ENCODE results near the gene MEOX1. TPM values are rescaled to one million over a fixed set of nuclear protein-coding genes. Genes with fewer than 3 reads are reported as not detected.

MEOX1 gene
- total RNA-seq, 1 experiment from 2014 or later = 0.21 TPM

DNA sequence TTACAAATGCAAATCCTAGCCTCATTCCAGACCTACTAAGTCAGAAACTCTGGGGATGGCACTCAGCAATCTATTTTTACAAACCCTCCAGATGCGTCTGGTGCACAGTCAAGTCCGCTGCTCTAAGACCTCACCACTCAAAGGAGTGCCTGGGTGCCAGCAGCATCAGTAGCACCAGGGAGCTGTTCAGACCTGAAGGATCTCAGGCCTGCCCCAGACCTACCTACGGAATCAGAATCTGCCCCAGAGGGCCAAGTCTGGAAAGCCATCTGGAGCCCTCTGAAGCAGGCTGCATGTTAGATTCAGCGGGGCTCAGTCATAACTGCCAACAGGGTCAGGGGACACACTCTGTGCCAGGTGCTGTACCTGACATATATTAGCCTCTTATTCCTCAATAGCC lies 17.6 kb downstream of the MEOX1 start:
- TF ChIP-seq, protein P1, sequence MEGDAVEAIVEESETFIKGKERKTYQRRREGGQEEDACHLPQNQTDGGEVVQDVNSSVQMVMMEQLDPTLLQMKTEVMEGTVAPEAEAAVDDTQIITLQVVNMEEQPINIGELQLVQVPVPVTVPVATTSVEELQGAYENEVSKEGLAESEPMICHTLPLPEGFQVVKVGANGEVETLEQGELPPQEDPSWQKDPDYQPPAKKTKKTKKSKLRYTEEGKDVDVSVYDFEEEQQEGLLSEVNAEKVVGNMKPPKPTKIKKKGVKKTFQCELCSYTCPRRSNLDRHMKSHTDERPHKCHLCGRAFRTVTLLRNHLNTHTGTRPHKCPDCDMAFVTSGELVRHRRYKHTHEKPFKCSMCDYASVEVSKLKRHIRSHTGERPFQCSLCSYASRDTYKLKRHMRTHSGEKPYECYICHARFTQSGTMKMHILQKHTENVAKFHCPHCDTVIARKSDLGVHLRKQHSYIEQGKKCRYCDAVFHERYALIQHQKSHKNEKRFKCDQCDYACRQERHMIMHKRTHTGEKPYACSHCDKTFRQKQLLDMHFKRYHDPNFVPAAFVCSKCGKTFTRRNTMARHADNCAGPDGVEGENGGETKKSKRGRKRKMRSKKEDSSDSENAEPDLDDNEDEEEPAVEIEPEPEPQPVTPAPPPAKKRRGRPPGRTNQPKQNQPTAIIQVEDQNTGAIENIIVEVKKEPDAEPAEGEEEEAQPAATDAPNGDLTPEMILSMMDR (IDR thresholded peaks at IDR 0.05) = no peak
- TF ChIP-seq, protein P2, sequence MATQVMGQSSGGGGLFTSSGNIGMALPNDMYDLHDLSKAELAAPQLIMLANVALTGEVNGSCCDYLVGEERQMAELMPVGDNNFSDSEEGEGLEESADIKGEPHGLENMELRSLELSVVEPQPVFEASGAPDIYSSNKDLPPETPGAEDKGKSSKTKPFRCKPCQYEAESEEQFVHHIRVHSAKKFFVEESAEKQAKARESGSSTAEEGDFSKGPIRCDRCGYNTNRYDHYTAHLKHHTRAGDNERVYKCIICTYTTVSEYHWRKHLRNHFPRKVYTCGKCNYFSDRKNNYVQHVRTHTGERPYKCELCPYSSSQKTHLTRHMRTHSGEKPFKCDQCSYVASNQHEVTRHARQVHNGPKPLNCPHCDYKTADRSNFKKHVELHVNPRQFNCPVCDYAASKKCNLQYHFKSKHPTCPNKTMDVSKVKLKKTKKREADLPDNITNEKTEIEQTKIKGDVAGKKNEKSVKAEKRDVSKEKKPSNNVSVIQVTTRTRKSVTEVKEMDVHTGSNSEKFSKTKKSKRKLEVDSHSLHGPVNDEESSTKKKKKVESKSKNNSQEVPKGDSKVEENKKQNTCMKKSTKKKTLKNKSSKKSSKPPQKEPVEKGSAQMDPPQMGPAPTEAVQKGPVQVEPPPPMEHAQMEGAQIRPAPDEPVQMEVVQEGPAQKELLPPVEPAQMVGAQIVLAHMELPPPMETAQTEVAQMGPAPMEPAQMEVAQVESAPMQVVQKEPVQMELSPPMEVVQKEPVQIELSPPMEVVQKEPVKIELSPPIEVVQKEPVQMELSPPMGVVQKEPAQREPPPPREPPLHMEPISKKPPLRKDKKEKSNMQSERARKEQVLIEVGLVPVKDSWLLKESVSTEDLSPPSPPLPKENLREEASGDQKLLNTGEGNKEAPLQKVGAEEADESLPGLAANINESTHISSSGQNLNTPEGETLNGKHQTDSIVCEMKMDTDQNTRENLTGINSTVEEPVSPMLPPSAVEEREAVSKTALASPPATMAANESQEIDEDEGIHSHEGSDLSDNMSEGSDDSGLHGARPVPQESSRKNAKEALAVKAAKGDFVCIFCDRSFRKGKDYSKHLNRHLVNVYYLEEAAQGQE (IDR thresholded peaks at IDR 0.05; ENCODE audit: insufficient read depth in 1 of 2, low read depth in 2 of 2, low read length in 1 of 2) = no peak
- no peak for TF ChIP-seq TCF7L2 (IDR thresholded peaks at IDR 0.05; ENCODE audit: low read depth, low read length)
- no peak for TF ChIP-seq SIN3A (IDR thresholded peaks at IDR 0.05; ENCODE audit: borderline replicate concordance, insufficient read depth, low read depth, low read length)
- TF ChIP-seq POLR2AphosphoS5 (IDR thresholded peaks at IDR 0.05; ENCODE audit: low read depth, low read length) = no peak
- ATAC-seq = no peak
- Histone ChIP-seq H3K4me1 (ENCODE audit: control insufficient read depth, insufficient read depth, low read length) (no peaks in the 10 kb centered on the region), H3K9me3 (ENCODE audit: control insufficient read depth, insufficient read depth, low read depth, low read length) (no peaks in the 10 kb centered on the region), H3K36me3 (ENCODE audit: control insufficient read depth, insufficient read depth, low read length) (no peaks in the 10 kb centered on the region), H3K27ac (ENCODE audit: low read length) (no peak overlapping the region), H3K4me3 (ENCODE audit: low read depth in 2 of 2, low read length in 2 of 2) (no peak overlapping the region), H3K27me3 (ENCODE audit: control insufficient read depth, insufficient read depth, low read length) (no peaks in the 10 kb centered on the region)
- POLR2A ChIA-PET = interaction anchor here (0.6 kb wide), 2 partner anchors 237 to 1050 kb away, joined by 3 to 6 read pairs; no protein-coding TSS in a partner anchor
- in situ Hi-C loops (cut with HindIII; ENCODE audit: low pct_unique_long_range_greater_than_20kb, low sequenced_read_pairs) (no loop called here), intact Hi-C loops (cut with micrococcal nuclease; ENCODE audit: unreplicated experiment) (no loop called here)
- BruUV-seq (replicated peaks) = no TSS peak
- no peak for DNase-seq (ENCODE audit: low read depth, low spot score)
- CTCF ChIA-PET = no interaction called here

DNA sequence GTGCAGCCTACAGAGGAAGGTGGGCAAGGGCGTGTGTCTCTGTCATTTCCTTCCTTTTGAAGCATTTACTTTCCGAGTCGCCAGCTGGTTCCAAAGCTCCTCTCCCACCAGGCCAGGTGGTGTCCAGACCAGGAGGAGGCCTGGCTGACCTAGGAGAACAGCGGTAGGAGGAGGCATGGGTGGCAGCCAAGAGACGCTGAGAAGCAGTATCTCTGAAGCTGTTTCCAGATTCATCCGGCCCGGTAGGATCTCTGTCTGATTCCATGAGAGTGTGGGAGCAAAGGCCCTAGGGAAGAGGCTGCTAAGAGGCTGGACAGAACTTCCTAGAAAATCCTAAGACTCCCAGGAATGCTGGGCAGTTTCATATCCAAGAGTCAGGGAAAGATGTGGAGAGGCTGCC lies 20.3 kb downstream of the MEOX1 start:
- ATAC-seq (no peak), DNase-seq (ENCODE audit: low read depth, low spot score) (no peak)
- Histone ChIP-seq H3K9me3 (ENCODE audit: control insufficient read depth, insufficient read depth, low read depth, low read length) (no peaks in the 10 kb centered on the region), H3K4me3 (ENCODE audit: low read depth in 2 of 2, low read length in 2 of 2) (no peak overlapping the region), H3K27ac (ENCODE audit: low read length) (no peak overlapping the region), H3K4me1 (ENCODE audit: control insufficient read depth, insufficient read depth, low read length) (no peaks in the 10 kb centered on the region), H3K27me3 (ENCODE audit: control insufficient read depth, insufficient read depth, low read length) (no peaks in the 10 kb centered on the region), H3K36me3 (ENCODE audit: control insufficient read depth, insufficient read depth, low read length) (no peaks in the 10 kb centered on the region)
- TF ChIP-seq, protein P1 (IDR thresholded peaks at IDR 0.05) = no peak
- TF ChIP-seq POLR2AphosphoS5 (IDR thresholded peaks at IDR 0.05; ENCODE audit: low read depth, low read length) (no peak), SIN3A (IDR thresholded peaks at IDR 0.05; ENCODE audit: borderline replicate concordance, insufficient read depth, low read depth, low read length) (no peak)
- ChIA-PET CTCF (no interaction called here), POLR2A (no interaction called here)
- no TSS peak for BruUV-seq (replicated peaks)
- intact Hi-C loops (cut with micrococcal nuclease; ENCODE audit: unreplicated experiment) = no loop called here
- in situ Hi-C loops (cut with HindIII; ENCODE audit: low pct_unique_long_range_greater_than_20kb, low sequenced_read_pairs) = no loop called here

Data from Panc1 (cell line).